ENCODE data around the gene SLC38A3. TPM values are rescaled to one million over a fixed set of nuclear protein-coding genes. Genes with fewer than 3 reads are reported as not detected.

Gene SLC38A3
- total and polyA plus RNA-seq, 9 of the 15 experiments (the other 6 are each of a cell fraction or from before 2014, with no cell fraction given) = 0.09 to 0.38 (median 0.16) TPM; not detected in 6

GRCh38 chr3:50179710-50180109, 25.4 kb upstream of the SLC38A3 start (continued):
- TF ChIP-seq, protein P1, sequence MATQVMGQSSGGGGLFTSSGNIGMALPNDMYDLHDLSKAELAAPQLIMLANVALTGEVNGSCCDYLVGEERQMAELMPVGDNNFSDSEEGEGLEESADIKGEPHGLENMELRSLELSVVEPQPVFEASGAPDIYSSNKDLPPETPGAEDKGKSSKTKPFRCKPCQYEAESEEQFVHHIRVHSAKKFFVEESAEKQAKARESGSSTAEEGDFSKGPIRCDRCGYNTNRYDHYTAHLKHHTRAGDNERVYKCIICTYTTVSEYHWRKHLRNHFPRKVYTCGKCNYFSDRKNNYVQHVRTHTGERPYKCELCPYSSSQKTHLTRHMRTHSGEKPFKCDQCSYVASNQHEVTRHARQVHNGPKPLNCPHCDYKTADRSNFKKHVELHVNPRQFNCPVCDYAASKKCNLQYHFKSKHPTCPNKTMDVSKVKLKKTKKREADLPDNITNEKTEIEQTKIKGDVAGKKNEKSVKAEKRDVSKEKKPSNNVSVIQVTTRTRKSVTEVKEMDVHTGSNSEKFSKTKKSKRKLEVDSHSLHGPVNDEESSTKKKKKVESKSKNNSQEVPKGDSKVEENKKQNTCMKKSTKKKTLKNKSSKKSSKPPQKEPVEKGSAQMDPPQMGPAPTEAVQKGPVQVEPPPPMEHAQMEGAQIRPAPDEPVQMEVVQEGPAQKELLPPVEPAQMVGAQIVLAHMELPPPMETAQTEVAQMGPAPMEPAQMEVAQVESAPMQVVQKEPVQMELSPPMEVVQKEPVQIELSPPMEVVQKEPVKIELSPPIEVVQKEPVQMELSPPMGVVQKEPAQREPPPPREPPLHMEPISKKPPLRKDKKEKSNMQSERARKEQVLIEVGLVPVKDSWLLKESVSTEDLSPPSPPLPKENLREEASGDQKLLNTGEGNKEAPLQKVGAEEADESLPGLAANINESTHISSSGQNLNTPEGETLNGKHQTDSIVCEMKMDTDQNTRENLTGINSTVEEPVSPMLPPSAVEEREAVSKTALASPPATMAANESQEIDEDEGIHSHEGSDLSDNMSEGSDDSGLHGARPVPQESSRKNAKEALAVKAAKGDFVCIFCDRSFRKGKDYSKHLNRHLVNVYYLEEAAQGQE (IDR thresholded peaks at IDR 0.05; ENCODE audit: borderline replicate concordance) = 0 out of 2 replicates have a peak, but pooled peaks have one; percentile 5
- TF ChIP-seq, protein P1 (CRISPR knock-in tag; IDR thresholded peaks at IDR 0.05; ENCODE audit: low read depth) = no peak
- TF ChIP-seq HMBOX1 (IDR thresholded peaks at IDR 0.05) = peak; percentile 38; the same call in 1 of the 2 replicates

Data from K562 (cell line).